ENCODE measurements around the gene ESR2.
"Not testable (repeated sequence)": the region's sequence is repeated elsewhere in the genome, so short reads cannot be mapped to it uniquely, and the experiment has no call there.

ESR2 gene

DNA sequence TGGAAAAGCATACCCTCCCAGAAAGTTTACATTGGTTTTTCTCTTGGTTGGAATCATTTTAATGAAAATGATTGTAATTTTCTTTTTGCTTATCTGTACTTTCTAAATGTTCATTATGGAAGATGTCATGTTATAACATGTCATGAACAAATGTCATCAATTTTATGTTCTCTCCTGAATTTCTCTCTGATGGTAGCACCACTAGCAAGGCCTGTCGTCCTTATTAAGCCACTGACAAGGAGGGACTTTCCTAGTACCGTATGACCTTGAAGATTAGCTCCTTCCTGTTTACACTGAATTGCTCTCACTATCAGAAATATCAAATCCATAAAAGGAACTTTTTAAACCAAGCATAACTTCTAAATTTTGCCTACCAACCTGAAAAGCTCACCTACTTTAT, 99.0 kb downstream of the ESR2 start:
- no peak for DNase-seq

GRCh38 chr14:64194404-64194803, 99.8 kb downstream of the ESR2 start:
- DNase-seq: no peak

DNA sequence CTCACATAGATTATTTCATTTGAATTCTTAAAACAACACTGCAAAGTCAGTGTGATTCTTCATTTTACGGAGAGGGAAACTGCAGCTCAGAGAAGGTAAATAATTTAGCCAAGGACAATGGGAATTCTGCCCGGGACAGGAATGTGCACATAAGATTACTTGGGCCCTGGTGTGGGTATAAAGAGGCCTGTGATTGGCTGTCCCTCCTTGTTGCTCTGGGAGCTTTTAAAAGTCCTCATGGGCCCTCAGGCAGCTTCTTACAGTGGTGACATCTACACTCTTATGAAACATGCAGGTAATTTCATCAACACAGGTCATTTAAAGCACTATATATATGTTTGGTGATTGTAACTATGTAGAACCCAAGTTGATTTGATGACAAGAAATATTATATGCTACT, 100.3 kb downstream of the ESR2 start:
- no peak for DNase-seq

DNA sequence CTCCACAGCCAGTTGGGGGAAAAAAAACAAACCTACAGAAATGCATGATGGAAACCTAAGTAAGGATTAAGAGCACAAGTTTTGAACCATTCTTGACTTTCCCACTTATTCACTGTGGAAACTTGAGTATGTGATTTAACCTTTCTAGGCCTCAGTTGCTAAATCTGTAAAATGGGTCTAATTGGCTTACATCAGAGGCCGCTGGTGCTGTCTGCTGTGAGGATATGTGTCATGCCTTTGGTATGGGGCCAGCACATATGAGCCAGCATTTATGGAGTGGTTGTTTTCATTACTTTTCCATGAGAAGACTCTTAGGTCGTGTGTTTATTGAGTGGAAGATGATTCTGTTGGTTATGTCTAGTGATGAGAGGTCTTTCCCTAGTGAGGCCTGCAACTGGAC, 102.4 kb downstream of the ESR2 start:
- DNase-seq: peak; percentile 86

DNA sequence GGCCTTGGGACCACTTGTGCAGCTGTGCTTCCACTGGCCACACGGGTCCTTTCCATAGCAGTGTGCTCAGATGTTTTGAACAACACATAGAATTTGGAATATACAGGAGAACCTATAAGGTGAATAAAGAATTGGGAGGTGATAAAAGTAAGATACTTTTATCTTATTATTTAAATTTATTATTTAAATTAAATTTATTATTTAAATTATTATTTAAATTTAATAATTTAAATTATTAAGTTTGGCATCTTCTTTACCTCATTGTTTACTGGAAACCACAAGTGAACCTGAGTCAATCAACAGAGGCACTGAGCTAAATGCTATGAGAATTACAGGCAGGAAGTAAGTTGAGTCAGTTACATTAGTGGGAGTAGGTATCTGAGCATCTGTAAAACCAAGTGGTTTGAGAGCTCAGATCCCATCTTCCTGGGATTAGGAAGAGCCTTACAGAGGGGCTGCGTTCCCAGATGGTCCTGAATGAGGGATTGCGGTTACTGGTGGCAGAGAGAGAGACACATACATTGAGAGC, 103.1 kb downstream of the ESR2 start:
- DNase-seq: no peak

DNA sequence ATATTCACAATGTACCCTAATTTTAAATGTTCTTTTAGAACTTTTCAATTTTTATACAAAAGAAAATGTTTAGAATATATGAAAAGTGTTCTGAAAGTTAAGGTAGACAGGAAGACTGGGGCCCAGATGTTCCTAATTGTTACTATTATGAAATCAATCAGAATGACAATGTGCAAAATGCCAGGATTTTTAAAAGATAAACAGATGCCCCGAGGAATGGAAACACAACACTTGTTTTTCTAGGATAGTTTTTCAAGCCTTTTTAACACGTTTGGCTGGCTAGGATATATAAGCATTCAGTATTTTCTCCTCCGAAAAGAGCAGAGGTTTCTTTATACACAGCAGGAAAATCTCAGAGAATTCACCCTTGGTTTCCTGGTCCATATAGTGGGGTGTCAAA, 106.8 kb downstream of the ESR2 start:
- DNase-seq: no peak

DNA sequence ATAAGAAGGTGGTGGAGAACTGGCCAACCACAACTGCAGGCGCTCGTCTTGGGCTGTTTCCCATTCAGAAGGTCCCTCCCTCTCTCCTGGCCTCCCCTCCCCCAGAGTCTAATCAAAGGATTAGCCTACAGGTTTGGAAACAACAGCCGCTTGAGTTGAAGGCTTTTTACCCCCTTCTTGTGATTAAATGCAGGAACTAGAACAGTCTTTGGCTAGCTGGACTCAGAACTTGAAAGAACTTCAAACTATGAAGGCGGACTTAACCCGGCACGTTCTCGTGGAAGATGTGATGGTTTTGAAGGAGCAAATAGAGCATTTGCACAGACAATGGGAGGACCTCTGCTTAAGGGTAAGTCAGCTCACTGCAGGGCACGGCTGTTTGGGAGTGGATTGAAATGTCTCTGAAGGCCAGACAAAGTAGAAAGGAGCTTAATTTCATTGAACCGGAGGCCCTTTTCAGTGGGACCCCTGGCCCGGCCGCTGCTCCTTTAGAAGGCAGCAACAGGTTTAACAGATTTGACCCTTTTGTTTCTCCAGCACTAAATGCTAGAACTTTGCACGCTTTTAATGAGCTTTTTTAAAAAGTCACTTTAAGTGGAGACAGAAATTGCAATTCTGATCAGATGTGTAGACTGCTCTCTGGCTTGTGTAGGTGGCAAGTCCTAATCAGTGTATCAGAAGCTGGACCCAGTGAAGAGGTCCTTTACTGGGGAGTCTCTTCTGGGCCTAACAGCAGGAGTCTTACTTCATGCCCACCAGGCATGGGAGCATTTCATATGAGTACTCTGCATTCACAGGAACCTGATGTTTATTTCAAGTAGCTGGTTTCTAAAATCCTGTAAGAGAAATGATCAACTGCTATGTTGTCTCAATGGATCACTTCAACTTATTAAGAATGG, 107.7 kb downstream of the ESR2 start:
- DNase-seq: no peak

DNA sequence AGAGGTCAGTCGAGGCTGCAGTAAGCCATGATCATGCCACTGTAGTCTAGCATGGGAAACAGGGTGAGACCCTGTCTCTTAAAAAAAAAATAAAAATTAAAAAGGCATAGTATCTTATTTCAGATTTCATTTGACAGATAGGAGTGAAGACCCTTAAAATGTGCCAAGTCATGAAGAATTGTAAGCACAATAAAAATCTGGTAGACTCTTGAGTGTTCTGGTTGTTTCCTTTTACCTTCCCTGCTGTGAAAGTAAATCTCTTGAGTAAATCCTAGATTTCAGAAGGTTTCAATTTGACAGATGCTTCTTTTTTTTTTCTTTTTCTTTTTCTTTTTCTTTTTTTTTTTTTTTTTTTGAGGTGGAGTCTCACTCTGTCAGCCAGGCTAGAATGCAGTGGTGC, 109.0 kb downstream of the ESR2 start:
- no peak for DNase-seq

- DNase-seq: no peak
Measured at GRCh38 chr14:64184103-64184729, 110.0 kb downstream of the ESR2 start.

GRCh38 chr14:64182908-64183307, 111.3 kb downstream of the ESR2 start:
- not testable (repeated sequence) for DNase-seq

DNA sequence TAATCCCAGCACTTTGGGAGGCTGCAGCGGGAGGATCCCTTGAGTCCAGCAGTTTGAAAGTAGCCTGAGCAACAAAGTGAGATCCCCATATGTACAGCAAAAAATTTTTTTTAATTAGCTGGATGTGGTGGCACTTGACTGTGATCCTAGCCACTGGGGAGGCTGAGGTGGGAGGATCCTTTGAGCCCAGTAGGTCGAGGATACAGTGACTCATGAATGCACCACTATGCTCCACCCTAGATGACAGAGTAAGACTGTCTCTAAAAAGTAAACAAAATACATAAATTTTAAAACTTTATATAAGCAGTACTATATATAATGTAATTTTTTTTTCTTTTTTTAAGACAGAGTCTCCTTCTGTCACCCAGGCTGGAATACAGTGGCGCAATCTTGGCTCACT, 115.4 kb downstream of the ESR2 start:
- DNase-seq: no peak

DNA sequence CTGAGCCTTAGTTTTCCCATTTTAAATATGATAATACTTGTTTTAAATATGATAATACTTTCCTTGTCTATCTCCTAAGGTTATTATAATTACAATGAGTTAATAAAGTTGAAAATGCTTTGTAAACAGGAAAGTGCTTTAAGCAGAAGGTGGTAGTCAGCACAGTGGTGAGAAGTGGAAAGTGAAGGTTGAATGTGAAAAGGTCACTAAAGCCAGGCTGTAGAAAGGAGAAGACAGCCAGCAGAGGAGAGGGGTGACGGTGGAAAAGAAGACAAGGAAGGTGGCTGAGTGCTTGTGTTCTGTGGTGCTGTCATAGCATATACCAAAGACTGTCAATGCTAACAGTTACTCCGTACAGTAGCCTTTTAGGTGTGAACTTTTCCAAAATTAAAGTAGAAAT, 117.8 kb downstream of the ESR2 start:
- no peak for DNase-seq

DNA sequence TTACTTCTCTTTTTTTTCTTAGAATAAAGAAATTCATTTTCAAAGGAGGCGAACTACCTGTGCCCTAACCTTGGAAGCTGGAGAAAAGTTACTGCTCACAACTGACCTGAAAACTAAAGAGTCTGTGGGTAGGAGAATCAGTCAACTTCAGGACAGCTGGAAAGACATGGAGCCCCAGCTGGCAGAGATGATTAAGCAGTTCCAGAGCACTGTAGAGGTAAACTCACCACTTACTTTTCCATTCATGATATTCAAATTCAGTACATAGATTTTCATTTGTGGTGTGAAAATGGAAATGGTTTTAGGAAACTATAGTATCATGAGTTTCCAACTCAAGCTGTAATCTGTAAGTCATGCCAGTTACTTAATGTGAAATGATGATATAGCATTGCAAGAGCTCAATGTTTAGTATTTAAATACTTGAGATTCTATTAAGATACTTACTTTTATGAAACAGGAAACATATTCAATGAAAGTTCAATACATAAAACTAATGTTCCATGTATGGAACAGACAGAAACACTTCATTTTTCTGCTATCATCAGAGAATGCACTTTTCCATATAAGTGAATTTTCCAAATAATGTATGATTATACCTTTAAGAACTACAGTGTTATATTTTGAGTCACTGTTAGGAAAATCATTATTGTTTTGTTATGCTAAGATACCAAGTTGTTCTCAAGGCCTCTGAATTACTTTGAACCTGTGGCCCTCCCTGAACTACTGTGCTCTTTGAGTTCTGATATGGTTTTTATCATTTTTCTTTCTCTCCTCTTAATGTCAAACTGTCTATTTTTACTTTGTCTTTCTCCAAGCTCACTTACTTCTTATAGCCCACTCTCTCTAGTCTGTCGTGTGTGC, 119.0 kb downstream of the ESR2 start:
- DNase-seq: no peak

- DNase-seq: no peak
Measured at GRCh38 chr14:64170181-64170580, 124.0 kb downstream of the ESR2 start.

- no peak for DNase-seq
Measured at GRCh38 chr14:64159588-64159987, 134.6 kb downstream of the ESR2 start.

GRCh38 chr14:64158608-64159007, 135.6 kb downstream of the ESR2 start:
- DNase-seq: no peak

- no peak for DNase-seq
Measured at GRCh38 chr14:64149921-64150320, 144.2 kb downstream of the ESR2 start.

- peak; percentile 2 for DNase-seq
Measured at GRCh38 chr14:64147126-64147790, 146.9 kb downstream of the ESR2 start.

GRCh38 chr14:64137657-64138290, 156.4 kb downstream of the ESR2 start:
- peak; percentile 7 for DNase-seq

DNA sequence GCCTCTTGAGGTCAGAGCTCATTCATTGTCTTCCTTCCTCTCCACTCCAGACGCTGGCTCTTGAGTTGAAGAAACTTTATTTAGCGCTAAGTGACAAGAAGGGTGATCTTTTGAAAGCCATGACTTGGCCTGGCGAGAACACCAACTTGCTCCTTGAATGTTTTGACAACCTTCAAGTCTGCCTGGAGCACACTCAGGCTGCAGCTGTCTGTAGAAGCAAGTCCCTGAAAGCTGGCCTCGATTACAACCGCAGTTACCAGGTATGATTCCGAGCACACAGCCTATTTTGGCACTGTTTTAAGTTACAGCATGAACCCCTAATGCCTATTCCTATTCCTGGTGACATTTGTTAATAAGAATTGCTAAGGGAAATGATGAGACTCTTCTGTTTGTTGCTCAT, 167.6 kb downstream of the ESR2 start:
- no peak for DNase-seq

GRCh38 chr14:64125270-64125669, 168.9 kb downstream of the ESR2 start:
- DNase-seq: no peak

GRCh38 chr14:64123241-64123822, 170.8 kb downstream of the ESR2 start:
- DNase-seq: no peak

All from fibroblast of skin of right quadriceps (primary cell).